ENCODE results near the gene LRRC27.

DNA sequence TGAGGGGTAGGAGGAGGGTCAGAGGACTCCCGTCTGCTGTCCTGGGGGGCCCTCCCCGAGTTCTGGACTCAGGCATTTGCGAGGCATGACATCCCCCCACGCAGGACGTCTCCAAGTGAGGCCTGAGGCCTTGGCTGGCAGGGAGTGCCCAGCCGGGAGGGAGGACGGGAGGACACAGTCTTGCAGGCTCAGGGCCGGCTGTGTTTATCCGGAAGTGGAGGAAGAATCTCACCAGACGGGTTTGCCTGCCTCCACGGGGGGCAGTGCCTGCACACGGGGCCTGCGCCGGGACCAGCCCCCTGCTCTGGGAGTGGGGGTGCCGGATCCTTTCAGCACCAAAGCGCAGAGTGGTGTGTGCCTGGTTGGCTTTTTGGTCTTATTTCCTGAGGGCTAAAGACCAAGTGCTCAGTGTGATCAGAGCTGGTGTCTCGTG, 75.9 kb downstream of the LRRC27 start:
- TF ChIP-seq POLR2AphosphoS5 (IDR thresholded peaks at IDR 0.05; ENCODE audit: low read depth): no peak
- TF ChIP-seq, protein P1, sequence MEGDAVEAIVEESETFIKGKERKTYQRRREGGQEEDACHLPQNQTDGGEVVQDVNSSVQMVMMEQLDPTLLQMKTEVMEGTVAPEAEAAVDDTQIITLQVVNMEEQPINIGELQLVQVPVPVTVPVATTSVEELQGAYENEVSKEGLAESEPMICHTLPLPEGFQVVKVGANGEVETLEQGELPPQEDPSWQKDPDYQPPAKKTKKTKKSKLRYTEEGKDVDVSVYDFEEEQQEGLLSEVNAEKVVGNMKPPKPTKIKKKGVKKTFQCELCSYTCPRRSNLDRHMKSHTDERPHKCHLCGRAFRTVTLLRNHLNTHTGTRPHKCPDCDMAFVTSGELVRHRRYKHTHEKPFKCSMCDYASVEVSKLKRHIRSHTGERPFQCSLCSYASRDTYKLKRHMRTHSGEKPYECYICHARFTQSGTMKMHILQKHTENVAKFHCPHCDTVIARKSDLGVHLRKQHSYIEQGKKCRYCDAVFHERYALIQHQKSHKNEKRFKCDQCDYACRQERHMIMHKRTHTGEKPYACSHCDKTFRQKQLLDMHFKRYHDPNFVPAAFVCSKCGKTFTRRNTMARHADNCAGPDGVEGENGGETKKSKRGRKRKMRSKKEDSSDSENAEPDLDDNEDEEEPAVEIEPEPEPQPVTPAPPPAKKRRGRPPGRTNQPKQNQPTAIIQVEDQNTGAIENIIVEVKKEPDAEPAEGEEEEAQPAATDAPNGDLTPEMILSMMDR (IDR thresholded peaks at IDR 0.05; ENCODE audit: insufficient read depth, low read length): no peak
- no peak for TF ChIP-seq GABPA (IDR thresholded peaks at IDR 0.05; ENCODE audit: low read depth)
- TF ChIP-seq, protein P2, sequence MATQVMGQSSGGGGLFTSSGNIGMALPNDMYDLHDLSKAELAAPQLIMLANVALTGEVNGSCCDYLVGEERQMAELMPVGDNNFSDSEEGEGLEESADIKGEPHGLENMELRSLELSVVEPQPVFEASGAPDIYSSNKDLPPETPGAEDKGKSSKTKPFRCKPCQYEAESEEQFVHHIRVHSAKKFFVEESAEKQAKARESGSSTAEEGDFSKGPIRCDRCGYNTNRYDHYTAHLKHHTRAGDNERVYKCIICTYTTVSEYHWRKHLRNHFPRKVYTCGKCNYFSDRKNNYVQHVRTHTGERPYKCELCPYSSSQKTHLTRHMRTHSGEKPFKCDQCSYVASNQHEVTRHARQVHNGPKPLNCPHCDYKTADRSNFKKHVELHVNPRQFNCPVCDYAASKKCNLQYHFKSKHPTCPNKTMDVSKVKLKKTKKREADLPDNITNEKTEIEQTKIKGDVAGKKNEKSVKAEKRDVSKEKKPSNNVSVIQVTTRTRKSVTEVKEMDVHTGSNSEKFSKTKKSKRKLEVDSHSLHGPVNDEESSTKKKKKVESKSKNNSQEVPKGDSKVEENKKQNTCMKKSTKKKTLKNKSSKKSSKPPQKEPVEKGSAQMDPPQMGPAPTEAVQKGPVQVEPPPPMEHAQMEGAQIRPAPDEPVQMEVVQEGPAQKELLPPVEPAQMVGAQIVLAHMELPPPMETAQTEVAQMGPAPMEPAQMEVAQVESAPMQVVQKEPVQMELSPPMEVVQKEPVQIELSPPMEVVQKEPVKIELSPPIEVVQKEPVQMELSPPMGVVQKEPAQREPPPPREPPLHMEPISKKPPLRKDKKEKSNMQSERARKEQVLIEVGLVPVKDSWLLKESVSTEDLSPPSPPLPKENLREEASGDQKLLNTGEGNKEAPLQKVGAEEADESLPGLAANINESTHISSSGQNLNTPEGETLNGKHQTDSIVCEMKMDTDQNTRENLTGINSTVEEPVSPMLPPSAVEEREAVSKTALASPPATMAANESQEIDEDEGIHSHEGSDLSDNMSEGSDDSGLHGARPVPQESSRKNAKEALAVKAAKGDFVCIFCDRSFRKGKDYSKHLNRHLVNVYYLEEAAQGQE (IDR thresholded peaks at IDR 0.05; ENCODE audit: insufficient replicate concordance, low read depth): no peak
- no peak for TF ChIP-seq SPI1 (IDR thresholded peaks at IDR 0.05; ENCODE audit: borderline replicate concordance, low read depth)

All from HL-60 (cell line).